Ectodermal cell (in vitro differentiated cells): ENCODE results near the gene COPB1.

Experiments used
- H3K27ac ChIP-seq: 2 replicates; pipeline ENCODE4 v1.7.0; 2013; ENCODE audit warnings: mild to moderate bottlenecking, low read depth, low read length; ENCODE audit not compliant: insufficient read depth, poor library complexity, severe bottlenecking
- H3K27me3 ChIP-seq: 2 replicates; pipeline ENCODE4 v1.7.0; 2013; ENCODE audit warnings: mild to moderate bottlenecking, low read length; ENCODE audit not compliant: insufficient read depth, control insufficient read depth, poor library complexity, severe bottlenecking
- H3K36me3 ChIP-seq: one replicate; pipeline ENCODE4 v1.7.0; 2013; ENCODE audit warnings: low read length; ENCODE audit not compliant: control insufficient read depth, insufficient read depth
- H3K4me1 ChIP-seq: one replicate; pipeline ENCODE4 v1.7.0; 2013; ENCODE audit warnings: low read length; ENCODE audit not compliant: control insufficient read depth, insufficient read depth
- H3K4me3 ChIP-seq: 2 replicates; pipeline ENCODE4 v1.7.0; 2013; ENCODE audit warnings: low read depth, low read length, control low read depth; ENCODE audit not compliant: insufficient read depth
- H3K9me3 ChIP-seq: 2 replicates; pipeline ENCODE4 v1.7.0; 2013; ENCODE audit warnings: mild to moderate bottlenecking, low read length, moderate library complexity; ENCODE audit not compliant: control insufficient read depth
- WGBS, 2 experiments: methylation state at CpG; one replicate each; pipeline ENCODE4 v1.1.7; 2013; ENCODE audit warnings: missing lambda C conversion rate in 2 of 2; 5-methylcytosine and 5-hydroxymethylcytosine counted together

Gene COPB1

DNA sequence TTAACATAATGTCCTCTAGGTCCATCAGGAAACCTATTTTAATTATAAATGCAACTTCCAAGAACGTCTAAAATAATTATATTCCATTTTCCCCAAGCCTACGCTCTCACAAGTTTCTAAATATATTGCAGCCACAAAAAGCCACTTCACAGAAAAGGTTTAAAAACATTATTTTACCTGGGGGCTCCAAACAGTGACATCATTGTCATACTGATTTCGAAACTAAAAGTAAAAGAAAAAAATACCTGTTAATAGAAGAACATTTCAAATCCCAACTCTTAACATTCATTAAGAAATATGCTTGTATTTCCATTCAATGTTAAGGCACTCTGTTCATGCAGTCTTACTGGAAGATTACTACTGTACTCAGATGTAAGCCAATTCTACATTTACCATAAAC, 19.2 kb upstream of the COPB1 start:
- no peak overlapping the region for H3K27ac ChIP-seq
- peak overlapping the region; percentile 98 for H3K4me3 ChIP-seq
- H3K27me3 ChIP-seq: no peaks in the 10 kb centered on the region
- H3K4me1 ChIP-seq: peaks cover 5% of the 10 kb centered on the region
- H3K9me3 ChIP-seq: no peaks in the 10 kb centered on the region
- peaks cover 24% of the 10 kb centered on the region for H3K36me3 ChIP-seq
- WGBS, 2 experiments: 93 to 100% methylated on average over 2 to 3 of the region's 3 CpGs

GRCh38 chr11:14513800-14514199, 14.2 kb upstream of the COPB1 start:
- WGBS, 2 experiments: 96% methylated on average over 4 of the region's 4 CpGs; no CpG with 5 or more reads in 1 of the 2 experiments
- H3K4me3 ChIP-seq: no peak overlapping the region

GRCh38 chr11:14506532-14506931, 6.9 kb upstream of the COPB1 start:
- Histone ChIP-seq H3K27me3 (no peaks in the 10 kb centered on the region), H3K27ac (no peak overlapping the region), H3K4me3 (no peak overlapping the region), H3K9me3 (no peaks in the 10 kb centered on the region), H3K4me1 (no peaks in the 10 kb centered on the region), H3K36me3 (peaks cover 35% of the 10 kb centered on the region)
- WGBS, 2 experiments: 92 to 95% methylated on average over 3 of the region's 3 CpGs

More at GRCh38 chr11:14513800-14514199, 14.2 kb upstream of the COPB1 start:
- Histone ChIP-seq H3K9me3 (no peaks in the 10 kb centered on the region), H3K27me3 (no peaks in the 10 kb centered on the region), H3K36me3 (peaks cover 40% of the 10 kb centered on the region), H3K27ac (no peak overlapping the region), H3K4me1 (peaks cover under 1% of the 10 kb centered on the region)

- Histone ChIP-seq H3K27me3 (no peaks in the 10 kb centered on the region), H3K4me3 (no peak overlapping the region), H3K9me3 (no peaks in the 10 kb centered on the region), H3K36me3 (peaks cover 29% of the 10 kb centered on the region), H3K27ac (no peak overlapping the region), H3K4me1 (peaks cover 5% of the 10 kb centered on the region)
- 96 to 97% methylated on average over 1 of the region's 1 CpG for WGBS, 2 experiments
Observed at GRCh38 chr11:14503023-14503422, 3.4 kb upstream of the COPB1 start.

- Histone ChIP-seq H3K4me3 (no peak overlapping the region), H3K9me3 (no peaks in the 10 kb centered on the region), H3K27me3 (no peaks in the 10 kb centered on the region), H3K36me3 (peaks cover 28% of the 10 kb centered on the region), H3K4me1 (peaks cover 5% of the 10 kb centered on the region), H3K27ac (no peak overlapping the region)
- WGBS, 2 experiments: 93 to 95% methylated on average over 4 of the region's 4 CpGs
Observed at GRCh38 chr11:14502039-14502438, 2.4 kb upstream of the COPB1 start.

DNA sequence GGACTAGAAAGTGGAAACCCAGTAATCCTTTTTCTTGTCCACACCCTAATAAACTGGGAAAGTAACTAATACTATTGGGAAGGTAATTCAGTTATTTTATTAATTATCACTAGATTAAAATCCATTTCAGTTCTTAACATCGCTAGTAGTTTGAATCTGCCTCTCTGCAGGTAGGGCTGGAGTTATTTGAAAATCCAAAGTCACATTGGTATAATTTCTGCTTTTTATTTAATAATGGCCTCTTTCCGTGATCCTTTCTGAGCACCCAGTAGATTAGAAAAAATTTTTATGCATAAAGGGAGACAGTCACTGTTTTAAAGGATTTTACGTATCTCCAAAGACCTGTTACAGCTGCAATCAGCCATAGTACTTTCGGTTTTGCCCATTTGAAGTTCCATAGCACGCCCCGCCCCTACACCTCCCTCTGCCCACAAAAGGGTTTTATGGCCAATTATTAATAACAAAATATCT, 605 bp upstream of the COPB1 start:
- no peaks in the 10 kb centered on the region for H3K27me3 ChIP-seq
- H3K36me3 ChIP-seq: peaks cover 10% of the 10 kb centered on the region
- peak overlapping the region; percentile 86 for H3K4me3 ChIP-seq
- 10 to 18% methylated on average over 4 to 6 of the region's 6 CpGs for WGBS, 2 experiments
- no peaks in the 10 kb centered on the region for H3K9me3 ChIP-seq
- peak overlapping the region; percentile 85 for H3K27ac ChIP-seq
- H3K4me1 ChIP-seq: peaks cover 5% of the 10 kb centered on the region

GRCh38 chr11:14499178-14499559, 442 bp downstream of the COPB1 start:
- WGBS, 2 experiments: 1 to 2% methylated on average over 19 of the region's 19 CpGs
- Histone ChIP-seq H3K27me3 (no peaks in the 10 kb centered on the region), H3K9me3 (no peaks in the 10 kb centered on the region), H3K4me1 (peaks cover 5% of the 10 kb centered on the region), H3K27ac (no peak overlapping the region), H3K36me3 (peaks cover 7% of the 10 kb centered on the region), H3K4me3 (peak overlapping the region; percentile 86)

GRCh38 chr11:14480716-14481115, 18.9 kb downstream of the COPB1 start:
- peaks cover 39% of the 10 kb centered on the region for H3K36me3 ChIP-seq
- H3K4me3 ChIP-seq: no peak overlapping the region
- H3K27me3 ChIP-seq: no peaks in the 10 kb centered on the region
- no peak overlapping the region for H3K27ac ChIP-seq
- WGBS, 2 experiments: 94 to 97% methylated on average over 3 of the region's 3 CpGs
- H3K9me3 ChIP-seq: no peaks in the 10 kb centered on the region
- H3K4me1 ChIP-seq: no peaks in the 10 kb centered on the region

DNA sequence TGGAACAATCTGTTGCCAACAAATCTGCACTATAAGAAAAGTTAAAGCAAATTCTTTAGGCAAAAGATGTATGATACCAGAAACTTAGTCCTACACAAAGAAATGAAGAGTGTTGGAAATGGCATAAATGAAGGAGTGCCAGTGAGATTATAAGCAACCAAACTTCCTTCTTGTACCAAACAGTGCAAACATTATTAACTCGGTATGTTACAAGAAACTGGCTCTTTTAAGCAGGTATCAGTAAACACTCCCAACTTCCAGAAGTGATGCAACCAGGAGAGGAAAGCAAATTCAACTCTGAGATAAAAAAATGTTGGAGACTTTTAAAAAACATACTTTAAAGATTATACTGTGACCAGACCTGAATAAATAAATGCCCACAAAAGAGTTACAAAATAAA, 28.5 kb downstream of the COPB1 start:
- Histone ChIP-seq H3K27ac (no peak overlapping the region), H3K4me3 (no peak overlapping the region), H3K27me3 (no peaks in the 10 kb centered on the region), H3K36me3 (peaks cover 49% of the 10 kb centered on the region), H3K9me3 (no peaks in the 10 kb centered on the region), H3K4me1 (no peaks in the 10 kb centered on the region)
- 91 to 100% methylated on average over 1 of the region's 1 CpG for WGBS, 2 experiments

GRCh38 chr11:14463623-14464022, 36.0 kb downstream of the COPB1 start:
- no peak overlapping the region for H3K4me3 ChIP-seq
- no peaks in the 10 kb centered on the region for H3K27me3 ChIP-seq
- no peak overlapping the region for H3K27ac ChIP-seq
- H3K9me3 ChIP-seq: no peaks in the 10 kb centered on the region
- no peaks in the 10 kb centered on the region for H3K4me1 ChIP-seq
- H3K36me3 ChIP-seq: peaks cover 72% of the 10 kb centered on the region
- WGBS, 2 experiments: 94 to 95% methylated on average over 2 of the region's 2 CpGs

DNA sequence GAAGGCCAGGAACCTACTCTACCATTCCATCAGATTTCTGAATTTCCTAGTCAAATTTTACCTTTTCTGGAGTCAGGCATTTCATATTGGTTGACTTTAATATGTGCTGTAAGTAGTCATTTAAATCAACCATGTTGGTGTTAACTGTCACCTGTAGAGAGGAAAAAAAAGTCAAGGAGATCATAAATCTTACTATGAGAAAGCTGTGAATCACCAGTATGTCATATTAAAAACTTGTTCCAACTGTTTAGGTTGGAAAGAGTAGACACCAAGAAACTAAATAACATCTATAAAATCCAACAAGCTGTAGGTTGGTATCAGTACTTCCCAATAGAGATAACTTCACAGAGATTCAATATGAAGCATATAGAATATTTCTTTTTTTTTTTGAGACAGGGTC, 39.5 kb downstream of the COPB1 start:
- Histone ChIP-seq H3K27ac (no peak overlapping the region), H3K9me3 (no peaks in the 10 kb centered on the region), H3K27me3 (no peaks in the 10 kb centered on the region), H3K4me1 (no peaks in the 10 kb centered on the region), H3K36me3 (peaks cover 58% of the 10 kb centered on the region), H3K4me3 (no peak overlapping the region)
